ENCODE measurements around the gene CHN2.

CHN2 gene

GRCh38 chr7:29193316-29194205 lies 1.0 kb upstream of the CHN2 start:
- ChIA-PET CTCF (no interaction called here), POLR2A (no interaction called here)
- TF ChIP-seq LEF1 (IDR thresholded peaks at IDR 0.05; ENCODE audit: borderline replicate concordance) (no peak), TARDBP (IDR thresholded peaks at IDR 0.05) (no peak)
- no peak for DNase-seq (ENCODE audit: extremely low spot score)

GRCh38 chr7:29194206-29194593 lies 375 bp upstream of the CHN2 start:
- POLR2A ChIA-PET, result no interaction called here
- CTCF ChIA-PET, result no interaction called here
- TF ChIP-seq BHLHE40 (IDR thresholded peaks at IDR 0.05; ENCODE audit: borderline replicate concordance) (no peak), SP1 (IDR thresholded peaks at IDR 0.05) (no peak), HDGF (IDR thresholded peaks at IDR 0.05; ENCODE audit: borderline replicate concordance) (no peak), ARNT (IDR thresholded peaks at IDR 0.05) (no peak), LEF1 (IDR thresholded peaks at IDR 0.05; ENCODE audit: borderline replicate concordance) (no peak), ZNF384 (IDR thresholded peaks at IDR 0.05) (no peak), L3MBTL2 (conservative IDR thresholded peaks at IDR 0.05) (no peak), CTBP1 (IDR thresholded peaks at IDR 0.05; ENCODE audit: borderline replicate concordance) (no peak), ELF4 (IDR thresholded peaks at IDR 0.05) (no peak)
- TF ChIP-seq, protein P1, sequence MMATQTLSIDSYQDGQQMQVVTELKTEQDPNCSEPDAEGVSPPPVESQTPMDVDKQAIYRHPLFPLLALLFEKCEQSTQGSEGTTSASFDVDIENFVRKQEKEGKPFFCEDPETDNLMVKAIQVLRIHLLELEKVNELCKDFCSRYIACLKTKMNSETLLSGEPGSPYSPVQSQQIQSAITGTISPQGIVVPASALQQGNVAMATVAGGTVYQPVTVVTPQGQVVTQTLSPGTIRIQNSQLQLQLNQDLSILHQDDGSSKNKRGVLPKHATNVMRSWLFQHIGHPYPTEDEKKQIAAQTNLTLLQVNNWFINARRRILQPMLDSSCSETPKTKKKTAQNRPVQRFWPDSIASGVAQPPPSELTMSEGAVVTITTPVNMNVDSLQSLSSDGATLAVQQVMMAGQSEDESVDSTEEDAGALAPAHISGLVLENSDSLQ (IDR thresholded peaks at IDR 0.05), result no peak
- peak; percentile 25 for DNase-seq (ENCODE audit: extremely low spot score)

GRCh38 chr7:29196191-29196590 lies 1.6 kb downstream of the CHN2 start:
- no peak for DNase-seq (ENCODE audit: extremely low spot score)
- CTCF ChIA-PET, result interaction anchor here (0.6 kb wide), 2 partner anchors 112 to 212 kb away, joined by 3 read pairs; no protein-coding TSS in a partner anchor
- POLR2A ChIA-PET, result no interaction called here
- no peak for TF ChIP-seq SP1 (IDR thresholded peaks at IDR 0.05)
- no peak for TF ChIP-seq L3MBTL2 (conservative IDR thresholded peaks at IDR 0.05)
- TF ChIP-seq HDGF (IDR thresholded peaks at IDR 0.05; ENCODE audit: borderline replicate concordance), result no peak
- no peak for TF ChIP-seq FOXK2 (IDR thresholded peaks at IDR 0.05)
- TF ChIP-seq TARDBP (IDR thresholded peaks at IDR 0.05), result no peak
- no peak for TF ChIP-seq ZNF384 (IDR thresholded peaks at IDR 0.05)
- no peak for TF ChIP-seq FOXM1 (IDR thresholded peaks at IDR 0.05; ENCODE audit: borderline replicate concordance)
- TF ChIP-seq ARNT (IDR thresholded peaks at IDR 0.05), result no peak

GRCh38 chr7:29196971-29197595 lies 2.5 kb downstream of the CHN2 start:
- ChIA-PET CTCF (interaction anchor here (0.6 kb wide), 1 partner anchor 111 kb away, joined by 3 read pairs; no protein-coding TSS in a partner anchor), POLR2A (no interaction called here)
- no peak for TF ChIP-seq SP1 (IDR thresholded peaks at IDR 0.05)
- no peak for TF ChIP-seq ARNT (IDR thresholded peaks at IDR 0.05)
- no peak for TF ChIP-seq FOXA1 (IDR thresholded peaks at IDR 0.05)
- no peak for TF ChIP-seq LEF1 (IDR thresholded peaks at IDR 0.05; ENCODE audit: borderline replicate concordance)
- no peak for TF ChIP-seq SUZ12 (IDR thresholded peaks at IDR 0.05)
- TF ChIP-seq NFRKB (IDR thresholded peaks at IDR 0.05), result no peak
- TF ChIP-seq, protein P1 (IDR thresholded peaks at IDR 0.05), result no peak
- TF ChIP-seq FOXM1 (IDR thresholded peaks at IDR 0.05; ENCODE audit: borderline replicate concordance), result no peak
- no peak for TF ChIP-seq L3MBTL2 (conservative IDR thresholded peaks at IDR 0.05)
- no peak for TF ChIP-seq BHLHE40 (IDR thresholded peaks at IDR 0.05; ENCODE audit: borderline replicate concordance)
- no peak for TF ChIP-seq ELF4 (IDR thresholded peaks at IDR 0.05)
- TF ChIP-seq ZNF384 (IDR thresholded peaks at IDR 0.05), result no peak
- no peak for TF ChIP-seq FOXK2 (IDR thresholded peaks at IDR 0.05)
- no peak for TF ChIP-seq HDGF (IDR thresholded peaks at IDR 0.05; ENCODE audit: borderline replicate concordance)
- no peak for DNase-seq (ENCODE audit: extremely low spot score)

DNA sequence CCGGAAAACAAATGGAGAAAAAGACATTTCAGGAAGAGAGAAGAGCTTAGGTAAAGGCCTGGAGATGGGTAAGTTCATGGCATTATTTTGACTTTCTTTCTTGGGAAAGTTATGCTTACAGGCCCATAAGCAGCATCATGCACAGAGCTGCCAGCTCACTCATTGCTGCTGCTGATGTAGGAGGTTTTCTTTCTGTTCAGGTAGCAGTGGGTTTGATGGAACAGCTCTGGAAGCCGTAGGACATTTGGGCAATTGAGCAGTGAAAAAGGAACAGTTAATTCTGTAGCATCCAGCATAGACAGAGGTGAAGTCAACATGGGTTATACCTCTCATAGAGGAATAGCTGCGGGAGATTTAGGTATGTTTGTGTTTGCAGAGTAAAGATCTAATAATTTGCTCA lies 3.3 kb downstream of the CHN2 start:
- POLR2A ChIA-PET, result no interaction called here
- CTCF ChIA-PET, result interaction anchor here (0.9 to 1.0 kb wide), 2 partner anchors 9 to 211 kb away, joined by 3 to 5 read pairs; no protein-coding TSS in a partner anchor
- DNase-seq (ENCODE audit: extremely low spot score), result no peak

More for the DNA sequence above, 3.3 kb downstream of the CHN2 start:
- TF ChIP-seq FOXK2 (IDR thresholded peaks at IDR 0.05), result no peak
- TF ChIP-seq FOXA1 (IDR thresholded peaks at IDR 0.05), result no peak
- TF ChIP-seq ARNT (IDR thresholded peaks at IDR 0.05), result no peak
- no peak for TF ChIP-seq BHLHE40 (IDR thresholded peaks at IDR 0.05; ENCODE audit: borderline replicate concordance)
- TF ChIP-seq TARDBP (IDR thresholded peaks at IDR 0.05), result no peak
- no peak for TF ChIP-seq SP1 (IDR thresholded peaks at IDR 0.05)
- TF ChIP-seq, protein P1 (IDR thresholded peaks at IDR 0.05), result no peak
- TF ChIP-seq LEF1 (IDR thresholded peaks at IDR 0.05; ENCODE audit: borderline replicate concordance), result no peak
- no peak for TF ChIP-seq ZNF384 (IDR thresholded peaks at IDR 0.05)
- no peak for TF ChIP-seq ELF4 (IDR thresholded peaks at IDR 0.05)
- TF ChIP-seq L3MBTL2 (conservative IDR thresholded peaks at IDR 0.05), result no peak
- TF ChIP-seq HDGF (IDR thresholded peaks at IDR 0.05; ENCODE audit: borderline replicate concordance), result no peak
- no peak for TF ChIP-seq SUZ12 (IDR thresholded peaks at IDR 0.05)
- no peak for TF ChIP-seq NFRKB (IDR thresholded peaks at IDR 0.05)
- TF ChIP-seq FOXM1 (IDR thresholded peaks at IDR 0.05; ENCODE audit: borderline replicate concordance), result no peak
- TF ChIP-seq CTBP1 (IDR thresholded peaks at IDR 0.05; ENCODE audit: borderline replicate concordance), result no peak
